Activated naive CD4-positive, alpha-beta T cell treated with Interleukin-2 at 50 U/mL for 16 hours (primary cell): ENCODE data around the gene VEGFC.

Experiments
- DNase-seq: peaks from one replicate; pipeline ENCODE4 v3.0.0-alpha.2; 2020

Gene VEGFC

GRCh38 chr4:176758731-176759130 is 34.0 kb downstream of the VEGFC start:
- DNase-seq: no peak

GRCh38 chr4:176758323-176758722 is 34.4 kb downstream of the VEGFC start:
- DNase-seq: no peak

GRCh38 chr4:176755613-176756012 is 37.1 kb downstream of the VEGFC start:
- DNase-seq: no peak

GRCh38 chr4:176755001-176755400 is 37.7 kb downstream of the VEGFC start:
- DNase-seq: no peak

GRCh38 chr4:176753049-176753448 is 39.7 kb downstream of the VEGFC start:
- no peak for DNase-seq

GRCh38 chr4:176752191-176752749 is 40.5 kb downstream of the VEGFC start:
- no peak for DNase-seq

- DNase-seq: no peak
Measured at GRCh38 chr4:176751061-176751460, 41.7 kb downstream of the VEGFC start.

- DNase-seq: no peak
Measured at GRCh38 chr4:176746846-176747245, 45.9 kb downstream of the VEGFC start.

- no peak for DNase-seq
Measured at GRCh38 chr4:176745902-176746301, 46.8 kb downstream of the VEGFC start.

- DNase-seq: no peak
Measured at GRCh38 chr4:176744091-176744490, 48.6 kb downstream of the VEGFC start.

- DNase-seq: no peak
Measured at GRCh38 chr4:176742211-176742610, 50.5 kb downstream of the VEGFC start.

GRCh38 chr4:176741253-176741652 is 51.5 kb downstream of the VEGFC start:
- DNase-seq: no peak

- DNase-seq: no peak
Measured at GRCh38 chr4:176735300-176735699, 57.4 kb downstream of the VEGFC start.

GRCh38 chr4:176734461-176734860 is 58.3 kb downstream of the VEGFC start:
- no peak for DNase-seq

GRCh38 chr4:176729489-176729888 is 63.2 kb downstream of the VEGFC start:
- no peak for DNase-seq

GRCh38 chr4:176726803-176727202 is 65.9 kb downstream of the VEGFC start:
- no peak for DNase-seq

GRCh38 chr4:176721459-176721858 is 71.3 kb downstream of the VEGFC start:
- DNase-seq: no peak

GRCh38 chr4:176718881-176719280 is 73.8 kb downstream of the VEGFC start:
- DNase-seq: no peak

GRCh38 chr4:176717237-176717636 is 75.5 kb downstream of the VEGFC start:
- no peak for DNase-seq

- no peak for DNase-seq
Measured at GRCh38 chr4:176709417-176709816, 83.3 kb downstream of the VEGFC start.

- DNase-seq: no peak
Measured at GRCh38 chr4:176708771-176709311, 83.9 kb downstream of the VEGFC start.

GRCh38 chr4:176690716-176691115 is 102.0 kb downstream of the VEGFC start:
- DNase-seq: no peak

- DNase-seq: no peak
Measured at GRCh38 chr4:176680668-176681180, 112.0 kb downstream of the VEGFC start.

- no peak for DNase-seq
Measured at GRCh38 chr4:176676901-176677300, 115.8 kb downstream of the VEGFC start.

GRCh38 chr4:176675810-176676209 is 116.9 kb downstream of the VEGFC start:
- DNase-seq: no peak
